ENCODE results near the gene MGAT4A.

DNA sequence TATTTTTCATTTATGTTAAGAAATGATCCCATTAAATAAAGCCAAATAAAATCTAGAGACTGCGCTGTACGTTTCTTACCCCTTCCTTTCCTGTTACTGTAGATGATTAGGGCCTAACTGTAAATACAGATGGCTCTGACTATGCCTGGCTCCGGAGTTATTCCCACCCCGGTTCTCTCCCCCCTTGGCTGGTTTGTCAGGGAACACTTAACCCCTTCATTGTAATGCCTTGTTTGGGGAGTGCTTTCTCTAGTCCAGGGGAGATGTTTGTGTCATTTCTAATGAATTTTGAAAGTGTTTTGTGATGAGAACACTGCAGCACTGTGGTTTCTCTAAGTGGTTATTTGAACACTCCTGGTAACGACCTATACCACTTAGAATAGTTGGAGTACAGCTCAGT is 113.8 kb downstream of the MGAT4A start:
- no peak for TF ChIP-seq CTCF (IDR thresholded peaks at IDR 0.05)
- TF ChIP-seq POLR2A (IDR thresholded peaks at IDR 0.05): no peak
- TF ChIP-seq EP300 (IDR thresholded peaks at IDR 0.05): no peak
- no peak for TF ChIP-seq POLR2AphosphoS5 (IDR thresholded peaks at IDR 0.05)

All from suprapubic skin (tissue), 4 donors.